ENCODE measurements around the gene PLEKHN1.

Gene PLEKHN1

DNA sequence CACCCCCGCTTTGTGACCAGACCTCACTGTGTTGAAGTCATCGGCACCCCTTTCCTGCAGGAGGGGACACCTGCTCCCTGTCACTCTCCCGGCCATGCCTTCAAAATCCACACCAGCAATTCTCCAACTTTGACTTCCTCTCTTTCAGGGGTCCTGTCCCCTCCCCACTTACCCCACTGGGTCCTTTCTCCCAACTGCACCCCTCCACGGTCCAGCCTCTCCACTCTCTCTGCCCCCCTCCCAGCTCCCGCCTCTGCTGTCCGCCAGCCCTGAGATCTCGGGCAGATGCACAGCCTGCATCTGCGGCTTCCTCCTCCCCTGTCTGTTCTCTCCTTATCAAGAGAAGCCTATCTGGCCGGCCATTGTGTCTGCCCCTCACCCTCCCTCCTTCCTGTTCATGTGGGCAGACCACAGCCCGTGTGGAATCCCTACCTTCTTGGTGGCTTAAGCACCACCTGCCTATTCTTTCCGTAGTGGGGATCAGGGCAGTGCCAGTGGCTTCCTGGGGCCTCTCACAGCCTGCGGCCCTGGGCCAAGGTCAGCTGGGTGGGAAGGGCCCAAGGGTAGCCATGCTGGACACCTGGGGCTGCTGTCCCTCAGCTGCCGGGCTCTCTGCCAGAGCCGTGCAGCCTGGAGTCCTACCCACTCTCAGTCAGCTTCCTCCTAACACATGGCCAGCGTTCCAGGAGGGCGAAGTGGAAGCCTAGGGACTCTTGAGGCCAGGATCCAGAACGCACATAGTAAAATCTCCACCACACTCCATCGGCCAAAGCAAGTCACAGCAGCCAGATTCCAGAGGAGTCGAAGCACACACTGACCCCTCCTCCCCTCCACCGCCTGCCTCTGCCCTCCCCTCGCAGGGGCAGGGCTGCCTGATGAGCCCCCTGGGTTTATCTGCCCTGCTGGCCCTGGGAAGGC is 38.8 kb downstream of the PLEKHN1 start:
- TF ChIP-seq, protein P1, sequence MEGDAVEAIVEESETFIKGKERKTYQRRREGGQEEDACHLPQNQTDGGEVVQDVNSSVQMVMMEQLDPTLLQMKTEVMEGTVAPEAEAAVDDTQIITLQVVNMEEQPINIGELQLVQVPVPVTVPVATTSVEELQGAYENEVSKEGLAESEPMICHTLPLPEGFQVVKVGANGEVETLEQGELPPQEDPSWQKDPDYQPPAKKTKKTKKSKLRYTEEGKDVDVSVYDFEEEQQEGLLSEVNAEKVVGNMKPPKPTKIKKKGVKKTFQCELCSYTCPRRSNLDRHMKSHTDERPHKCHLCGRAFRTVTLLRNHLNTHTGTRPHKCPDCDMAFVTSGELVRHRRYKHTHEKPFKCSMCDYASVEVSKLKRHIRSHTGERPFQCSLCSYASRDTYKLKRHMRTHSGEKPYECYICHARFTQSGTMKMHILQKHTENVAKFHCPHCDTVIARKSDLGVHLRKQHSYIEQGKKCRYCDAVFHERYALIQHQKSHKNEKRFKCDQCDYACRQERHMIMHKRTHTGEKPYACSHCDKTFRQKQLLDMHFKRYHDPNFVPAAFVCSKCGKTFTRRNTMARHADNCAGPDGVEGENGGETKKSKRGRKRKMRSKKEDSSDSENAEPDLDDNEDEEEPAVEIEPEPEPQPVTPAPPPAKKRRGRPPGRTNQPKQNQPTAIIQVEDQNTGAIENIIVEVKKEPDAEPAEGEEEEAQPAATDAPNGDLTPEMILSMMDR (IDR thresholded peaks at IDR 0.05), result no peak

DNA sequence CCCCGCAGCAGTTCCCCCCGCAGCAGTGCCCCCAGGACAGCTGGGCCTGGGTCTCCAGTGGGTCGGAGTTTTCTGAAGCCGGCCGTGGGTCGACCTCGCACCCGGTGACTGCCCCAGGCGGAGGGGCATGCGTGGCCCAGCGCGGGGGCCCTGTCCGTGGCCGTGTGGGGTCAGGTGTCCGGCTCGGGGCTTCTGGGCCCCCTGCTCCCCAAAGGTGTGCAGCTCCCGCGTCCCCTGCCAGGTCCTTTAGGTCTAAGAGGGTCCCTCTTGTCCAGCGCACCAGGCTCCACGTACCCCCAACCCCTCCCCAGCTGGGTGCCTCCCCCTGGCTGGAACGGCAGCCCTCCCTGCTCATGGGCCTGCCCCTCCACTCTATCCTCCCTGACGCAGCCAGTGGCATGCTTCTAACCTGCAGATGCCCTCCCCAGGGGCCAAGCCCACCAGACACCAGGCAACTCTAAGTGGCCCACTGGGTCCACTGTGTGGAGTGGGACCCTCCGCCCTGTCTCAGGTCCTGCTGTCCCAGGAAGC is 39.6 kb downstream of the PLEKHN1 start:
- TF ChIP-seq, protein P1 (IDR thresholded peaks at IDR 0.05), result no peak

DNA sequence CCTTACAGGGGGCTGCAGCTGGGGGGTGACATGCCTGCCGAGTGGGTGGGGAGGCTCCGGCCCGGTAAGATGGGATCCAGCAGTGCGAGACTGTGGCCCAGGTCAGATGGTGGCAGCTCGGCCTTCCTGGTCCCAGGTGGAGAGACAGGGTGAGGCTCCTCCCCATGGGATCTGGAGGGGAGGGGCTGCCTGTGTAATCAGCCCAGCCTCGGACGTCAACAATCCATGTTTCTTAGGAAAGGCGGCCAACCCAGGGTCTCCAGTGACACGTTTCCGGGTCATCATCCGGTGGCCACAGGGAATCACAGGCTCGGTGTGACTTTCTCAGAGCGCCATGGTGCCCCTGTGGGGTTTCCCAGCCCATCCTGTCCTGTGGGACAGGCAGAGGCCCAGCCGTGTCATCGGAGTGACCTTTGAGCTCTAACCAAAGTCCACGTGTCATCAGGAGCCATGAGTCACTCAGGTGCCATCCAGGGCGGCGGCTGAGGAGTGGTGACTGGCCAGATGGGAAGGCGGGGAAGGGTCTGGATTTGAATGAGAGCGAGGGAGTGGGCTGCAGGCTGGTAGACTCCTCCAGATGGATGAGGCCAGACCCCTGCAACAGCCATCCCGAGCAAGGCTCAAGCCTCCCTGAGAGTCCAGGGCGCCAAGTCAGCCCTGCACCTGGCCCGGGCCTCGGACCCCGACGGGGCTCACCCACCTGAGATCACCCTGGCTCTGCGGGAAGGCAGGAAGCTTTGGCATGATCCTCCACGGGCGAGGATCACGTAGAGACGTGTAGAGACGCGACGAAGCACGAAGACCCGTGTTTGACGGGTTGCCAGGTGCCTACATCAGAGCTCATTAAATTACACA is 40.2 kb downstream of the PLEKHN1 start:
- TF ChIP-seq, protein P1 (IDR thresholded peaks at IDR 0.05), result no peak

DNA sequence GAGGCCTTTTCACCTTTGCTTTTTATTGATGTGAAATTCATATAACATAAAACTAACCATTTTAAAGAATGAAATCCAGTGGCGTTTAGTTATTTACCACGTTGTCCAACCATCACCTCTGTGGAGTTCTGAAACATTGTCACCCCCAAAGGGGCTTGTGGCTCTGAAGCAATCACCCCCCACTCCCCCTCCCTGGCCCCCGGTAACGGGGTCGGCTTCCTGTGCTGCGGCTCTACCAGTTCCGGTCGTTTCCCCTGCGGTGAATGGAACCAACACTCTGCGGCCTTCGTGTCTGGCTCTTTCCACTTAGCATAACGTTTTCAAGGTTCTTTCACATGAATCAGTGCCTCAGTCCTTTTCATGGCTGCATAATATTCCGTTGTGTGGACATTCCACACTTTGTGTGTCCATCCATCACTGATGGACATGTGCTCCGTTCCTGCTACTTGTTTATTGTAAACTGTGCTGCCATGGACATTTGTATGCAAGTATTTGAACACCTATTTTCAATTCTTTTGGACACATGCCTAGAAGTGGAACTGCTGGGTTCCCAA is 45.2 kb downstream of the PLEKHN1 start:
- TF ChIP-seq, protein P1 (IDR thresholded peaks at IDR 0.05), result no peak

DNA sequence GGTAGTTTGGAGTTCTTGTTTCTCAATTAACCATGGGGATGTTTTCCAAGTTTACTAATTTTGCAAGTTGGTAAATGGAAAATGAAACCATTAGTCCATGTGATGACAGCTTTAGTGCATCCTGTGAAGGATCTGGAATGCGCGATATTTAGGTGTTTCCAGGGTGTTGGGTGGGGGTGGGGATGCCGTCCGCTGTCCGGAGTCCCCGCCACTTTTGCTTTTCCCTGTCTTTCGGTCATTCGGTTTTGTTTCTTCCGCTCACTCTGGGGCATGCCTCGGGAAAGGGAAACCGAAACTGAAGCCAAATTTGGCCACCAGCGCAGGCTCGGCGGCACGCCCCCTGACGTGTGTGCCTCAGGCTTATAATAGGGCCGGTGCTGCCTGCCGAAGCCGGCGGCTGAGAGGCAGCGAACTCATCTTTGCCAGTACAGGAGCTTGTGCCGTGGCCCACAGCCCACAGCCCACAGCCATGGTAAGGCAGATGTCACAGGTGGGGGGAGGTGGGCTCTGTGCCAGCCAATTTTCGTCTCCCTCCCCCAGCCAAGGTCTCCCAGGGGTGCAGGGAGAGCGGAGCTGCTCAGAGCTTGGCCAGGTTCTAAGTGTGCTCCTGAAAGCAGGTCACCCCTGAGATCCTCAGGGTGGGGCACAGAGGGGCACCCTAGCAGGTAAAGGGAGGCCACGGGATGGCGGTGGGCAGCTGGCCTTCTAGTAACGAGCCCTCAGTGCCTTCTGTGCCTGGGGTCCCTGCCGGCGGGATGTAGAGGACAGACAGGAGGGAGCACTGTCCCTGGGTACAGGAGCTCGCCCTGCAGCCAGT is 47.0 kb downstream of the PLEKHN1 start, which contains the start of gene ISG15:
ISG15 (plus strand) TSS at position 393 of the 817 bp plus-strand sequence; CDS start at position 470, 77 bp downstream.
- TF ChIP-seq, protein P1 (IDR thresholded peaks at IDR 0.05), result no peak

DNA sequence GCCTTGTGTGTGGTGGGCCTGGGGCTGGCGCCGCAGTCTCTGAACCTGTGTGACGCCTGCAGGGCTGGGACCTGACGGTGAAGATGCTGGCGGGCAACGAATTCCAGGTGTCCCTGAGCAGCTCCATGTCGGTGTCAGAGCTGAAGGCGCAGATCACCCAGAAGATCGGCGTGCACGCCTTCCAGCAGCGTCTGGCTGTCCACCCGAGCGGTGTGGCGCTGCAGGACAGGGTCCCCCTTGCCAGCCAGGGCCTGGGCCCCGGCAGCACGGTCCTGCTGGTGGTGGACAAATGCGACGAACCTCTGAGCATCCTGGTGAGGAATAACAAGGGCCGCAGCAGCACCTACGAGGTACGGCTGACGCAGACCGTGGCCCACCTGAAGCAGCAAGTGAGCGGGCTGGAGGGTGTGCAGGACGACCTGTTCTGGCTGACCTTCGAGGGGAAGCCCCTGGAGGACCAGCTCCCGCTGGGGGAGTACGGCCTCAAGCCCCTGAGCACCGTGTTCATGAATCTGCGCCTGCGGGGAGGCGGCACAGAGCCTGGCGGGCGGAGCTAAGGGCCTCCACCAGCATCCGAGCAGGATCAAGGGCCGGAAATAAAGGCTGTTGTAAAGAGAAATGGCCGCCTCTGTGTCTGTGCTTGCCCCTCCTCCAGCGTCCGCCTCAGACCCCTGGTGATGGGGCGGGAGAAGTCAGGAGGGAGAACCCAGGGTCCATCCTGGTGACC is 47.8 kb downstream of the PLEKHN1 start:
- TF ChIP-seq, protein P1 (IDR thresholded peaks at IDR 0.05), result no peak

Data from LNCAP (cell line).